Breast epithelium (tissue), 3 donors: ENCODE measurements around the gene CACNA1B.

Experiments used
- POLR2A ChIP-seq: fragments of 450-650 bp; IDR thresholded peaks from one replicate; pipeline ENCODE4 v1.6.1; 2016; ENCODE audit warnings: antibody characterized with exemption, mild to moderate bottlenecking, moderate library complexity
- TF ChIP-seq, protein P1 (sequence below), 3 donors: fragments of 450-650 bp; IDR thresholded peaks; one replicate each; pipeline ENCODE4 v1.5.1; 2016 to 2017; ENCODE audit warnings: antibody characterized with exemption in 3 of 3, mild to moderate bottlenecking in 3 of 3, moderate library complexity in 3 of 3

DNA sequence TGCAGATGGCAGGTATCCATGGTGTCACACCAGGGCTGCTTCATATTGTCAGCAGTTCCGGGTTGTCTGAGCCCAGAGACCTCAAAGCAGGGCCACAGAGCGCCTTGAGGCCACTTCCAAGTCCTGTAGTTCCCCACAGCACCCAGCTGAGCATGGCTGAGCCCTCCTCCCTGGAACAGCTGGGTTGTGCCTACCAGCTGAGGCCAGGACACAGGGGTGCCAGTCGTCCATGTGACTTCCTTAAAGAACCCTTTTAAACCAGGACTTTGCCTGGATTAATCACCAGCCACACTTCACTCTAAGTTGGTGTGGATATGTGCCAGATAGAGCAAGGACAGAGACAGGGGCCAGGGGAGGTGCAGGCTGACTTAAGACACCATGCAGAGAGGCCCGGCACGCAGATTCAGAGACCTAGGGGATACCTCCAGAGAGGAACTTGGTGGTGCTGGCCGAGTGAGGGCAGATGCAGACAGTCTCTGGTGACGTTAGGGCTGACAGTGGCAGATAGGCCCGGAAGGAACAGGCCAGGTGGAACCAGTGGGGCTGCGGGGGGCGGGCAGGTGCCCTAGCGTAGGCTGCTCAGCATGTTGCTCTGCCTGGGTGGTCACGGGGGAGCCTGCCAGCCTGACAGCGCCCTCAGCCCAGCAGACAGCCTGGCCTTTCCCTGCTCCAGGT lies 142.7 kb downstream of the CACNA1B start:
- TF ChIP-seq, protein P1, sequence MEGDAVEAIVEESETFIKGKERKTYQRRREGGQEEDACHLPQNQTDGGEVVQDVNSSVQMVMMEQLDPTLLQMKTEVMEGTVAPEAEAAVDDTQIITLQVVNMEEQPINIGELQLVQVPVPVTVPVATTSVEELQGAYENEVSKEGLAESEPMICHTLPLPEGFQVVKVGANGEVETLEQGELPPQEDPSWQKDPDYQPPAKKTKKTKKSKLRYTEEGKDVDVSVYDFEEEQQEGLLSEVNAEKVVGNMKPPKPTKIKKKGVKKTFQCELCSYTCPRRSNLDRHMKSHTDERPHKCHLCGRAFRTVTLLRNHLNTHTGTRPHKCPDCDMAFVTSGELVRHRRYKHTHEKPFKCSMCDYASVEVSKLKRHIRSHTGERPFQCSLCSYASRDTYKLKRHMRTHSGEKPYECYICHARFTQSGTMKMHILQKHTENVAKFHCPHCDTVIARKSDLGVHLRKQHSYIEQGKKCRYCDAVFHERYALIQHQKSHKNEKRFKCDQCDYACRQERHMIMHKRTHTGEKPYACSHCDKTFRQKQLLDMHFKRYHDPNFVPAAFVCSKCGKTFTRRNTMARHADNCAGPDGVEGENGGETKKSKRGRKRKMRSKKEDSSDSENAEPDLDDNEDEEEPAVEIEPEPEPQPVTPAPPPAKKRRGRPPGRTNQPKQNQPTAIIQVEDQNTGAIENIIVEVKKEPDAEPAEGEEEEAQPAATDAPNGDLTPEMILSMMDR (IDR thresholded peaks at IDR 0.05), result no peak
- no peak for TF ChIP-seq POLR2A
